IPS-NIHi11 (cell line): ENCODE measurements around the gene FLOT2.
A peak's percentile ranks its signal among the peaks of the same experiment; 100 is the strongest.
"Not testable (repeated sequence)": the region's sequence is repeated elsewhere in the genome, so short reads cannot be mapped to it uniquely, and the experiment has no call there.

Experiments used
- DNase-seq: peaks from one replicate; pipeline ENCODE4 v3.0.0; 2012; ENCODE audit warnings: mixed read lengths, low spot score

Gene FLOT2, protein sequence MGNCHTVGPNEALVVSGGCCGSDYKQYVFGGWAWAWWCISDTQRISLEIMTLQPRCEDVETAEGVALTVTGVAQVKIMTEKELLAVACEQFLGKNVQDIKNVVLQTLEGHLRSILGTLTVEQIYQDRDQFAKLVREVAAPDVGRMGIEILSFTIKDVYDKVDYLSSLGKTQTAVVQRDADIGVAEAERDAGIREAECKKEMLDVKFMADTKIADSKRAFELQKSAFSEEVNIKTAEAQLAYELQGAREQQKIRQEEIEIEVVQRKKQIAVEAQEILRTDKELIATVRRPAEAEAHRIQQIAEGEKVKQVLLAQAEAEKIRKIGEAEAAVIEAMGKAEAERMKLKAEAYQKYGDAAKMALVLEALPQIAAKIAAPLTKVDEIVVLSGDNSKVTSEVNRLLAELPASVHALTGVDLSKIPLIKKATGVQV

DNA sequence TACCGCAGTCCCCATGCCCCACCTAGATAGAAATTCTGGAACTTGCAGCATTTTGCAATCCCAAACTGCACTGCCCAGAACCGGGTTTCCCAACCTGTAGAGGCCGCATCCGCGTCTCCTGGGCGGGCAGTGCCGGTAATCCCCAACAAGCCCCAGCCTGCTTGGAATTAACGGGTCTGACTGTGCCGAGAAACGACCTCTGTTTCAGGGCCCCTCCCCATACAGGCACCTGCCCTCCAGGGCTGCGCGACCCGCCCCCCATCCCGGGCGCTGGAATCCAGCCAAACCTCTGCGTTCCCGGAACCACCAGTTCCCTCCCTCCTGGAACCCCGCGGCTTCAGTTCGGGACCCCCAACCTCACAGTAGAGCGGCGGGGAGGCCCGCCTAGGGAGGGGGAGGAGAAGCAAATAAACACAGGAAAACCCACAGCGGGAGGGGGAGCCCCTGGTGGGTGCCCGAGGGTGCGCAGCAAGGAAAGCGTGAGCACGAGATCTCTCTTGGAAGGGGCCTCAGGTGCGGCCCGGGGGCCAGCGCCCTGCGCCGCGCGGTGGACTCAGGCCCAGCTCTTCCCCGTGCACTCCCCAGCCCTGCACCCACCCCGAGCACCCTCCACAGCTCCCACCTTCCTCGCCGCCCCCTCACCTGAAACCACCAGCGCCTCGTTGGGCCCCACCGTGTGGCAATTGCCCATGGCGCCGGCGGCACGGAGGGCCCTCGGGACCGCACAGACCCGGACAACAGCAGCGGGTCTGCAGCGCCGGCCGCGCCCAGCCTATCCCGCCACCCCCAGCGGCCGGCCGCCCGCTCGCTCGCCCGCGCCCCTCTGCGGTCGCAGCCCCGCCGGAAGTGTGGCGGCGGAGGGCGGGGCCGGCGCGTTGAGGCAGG is at the start of gene FLOT2:
Gene FLOT2 (minus strand): TSS at position 850 of the 885 bp plus-strand sequence. CDS start 159 bp downstream, at position 691.
- DNase-seq = peak; percentile 88

DNA sequence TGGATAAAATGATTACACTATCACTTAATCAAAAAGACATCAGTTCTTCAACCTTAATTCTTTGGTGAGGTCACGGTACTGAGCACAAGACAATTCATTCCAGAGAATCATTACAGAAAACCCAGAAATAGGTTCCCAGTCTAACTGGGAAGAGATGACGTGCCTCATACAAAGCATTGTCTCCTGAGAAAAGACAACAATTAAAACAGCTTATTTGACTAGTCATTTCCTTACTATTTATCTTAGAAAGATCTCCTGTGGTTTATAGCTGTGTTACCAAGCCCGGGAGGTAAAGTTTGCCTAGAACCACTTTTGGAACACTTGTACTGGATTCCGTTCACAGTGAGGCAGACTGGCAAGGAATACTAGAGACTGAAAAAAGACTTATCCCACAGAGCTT is 48.7 kb upstream of the FLOT2 start:
- no peak for DNase-seq

DNA sequence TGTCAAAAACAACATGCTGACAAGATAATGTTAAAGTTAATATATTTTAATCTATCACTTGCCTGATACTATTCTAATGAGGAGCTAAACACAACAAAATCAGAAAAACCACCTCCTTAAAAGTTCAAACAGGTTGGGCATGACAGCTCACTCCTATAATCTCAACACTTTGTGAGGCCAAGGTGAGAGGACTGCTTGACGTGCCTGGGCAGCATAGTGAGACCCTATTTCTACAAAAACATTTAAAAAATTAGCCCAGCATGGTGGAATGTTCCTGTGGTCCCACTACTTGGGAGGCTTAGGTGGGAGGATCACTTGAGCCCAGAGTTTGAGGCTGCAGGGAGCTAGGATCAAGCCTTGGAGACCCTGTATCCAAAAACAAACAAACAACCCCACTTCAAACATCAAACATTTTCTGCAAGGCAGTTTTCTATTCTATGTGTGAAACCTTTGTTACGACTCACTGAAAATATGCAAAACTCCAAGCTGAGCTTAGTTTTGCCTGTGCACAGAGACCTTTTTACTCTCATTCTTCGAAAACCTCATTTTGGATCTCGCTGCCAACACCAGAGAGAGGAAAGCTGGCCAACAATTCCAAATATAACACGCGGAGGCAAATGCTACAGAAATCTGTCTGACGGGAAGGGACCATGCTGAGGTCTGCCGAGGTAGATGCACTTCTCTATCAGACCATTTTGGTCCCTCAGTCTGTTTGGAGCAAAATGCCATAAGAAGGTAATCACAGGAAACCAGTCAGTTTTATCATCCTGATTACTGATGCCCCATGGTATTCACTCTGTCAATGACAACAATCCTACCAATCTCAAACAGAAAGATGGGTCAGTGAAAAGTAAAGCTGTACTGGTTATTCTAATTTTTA is 47.6 kb upstream of the FLOT2 start:
- no peak for DNase-seq

DNA sequence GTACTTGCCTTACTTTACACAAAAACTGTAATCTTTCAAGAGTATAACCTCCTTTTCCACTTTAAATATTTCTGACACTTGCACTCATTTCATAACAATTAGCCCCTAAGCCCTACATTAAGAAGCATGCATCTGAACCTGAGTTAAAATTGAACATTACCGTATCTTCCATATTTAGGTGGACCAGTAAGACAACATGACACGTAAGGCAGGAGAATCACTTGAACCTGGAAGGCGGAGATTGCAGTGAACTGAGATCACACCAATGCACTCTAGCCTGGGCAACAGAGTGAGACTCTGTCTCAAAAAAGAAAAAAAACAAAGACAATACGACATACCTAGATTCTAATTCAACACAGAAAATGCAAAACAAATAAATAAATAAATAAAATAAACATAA is 46.8 kb upstream of the FLOT2 start:
- DNase-seq = no peak

DNA sequence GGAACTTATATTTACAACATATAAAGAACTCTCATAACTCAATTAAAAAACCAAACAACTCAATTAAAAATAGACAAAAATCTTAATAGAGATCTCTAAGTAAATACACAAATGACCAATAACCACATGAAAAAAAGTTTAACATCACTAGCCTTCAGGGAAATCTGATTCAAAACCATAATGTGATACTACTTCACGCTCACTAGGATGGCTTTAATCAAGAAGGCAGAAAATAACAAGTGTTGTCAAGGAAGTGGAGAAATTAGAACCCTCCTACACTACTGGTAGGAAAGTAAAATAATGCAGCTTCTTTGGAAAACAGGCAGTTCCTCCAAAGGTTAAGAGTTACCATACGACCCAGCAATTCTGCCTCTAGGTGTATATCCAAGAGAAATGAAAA is 45.4 kb upstream of the FLOT2 start:
- no peak for DNase-seq

DNA sequence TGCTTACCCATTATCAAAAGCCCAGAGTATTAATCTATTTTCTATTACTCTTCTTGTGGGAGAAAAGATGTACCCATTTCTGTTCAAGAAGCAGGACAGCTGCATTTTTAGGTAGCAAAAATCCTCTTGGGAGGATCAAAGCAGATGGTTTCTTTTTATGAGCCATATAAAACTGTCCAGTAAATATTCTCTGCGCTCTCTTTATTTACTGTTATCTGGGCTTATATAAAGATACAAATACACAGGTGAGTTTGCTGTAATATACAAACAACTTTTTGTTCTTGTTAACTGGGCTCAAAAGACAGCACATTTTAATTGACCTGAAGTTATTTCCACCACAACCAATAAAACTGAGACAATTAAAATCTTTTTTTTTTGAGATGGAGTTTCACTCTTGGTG is 43.7 kb upstream of the FLOT2 start:
- no peak for DNase-seq

DNA sequence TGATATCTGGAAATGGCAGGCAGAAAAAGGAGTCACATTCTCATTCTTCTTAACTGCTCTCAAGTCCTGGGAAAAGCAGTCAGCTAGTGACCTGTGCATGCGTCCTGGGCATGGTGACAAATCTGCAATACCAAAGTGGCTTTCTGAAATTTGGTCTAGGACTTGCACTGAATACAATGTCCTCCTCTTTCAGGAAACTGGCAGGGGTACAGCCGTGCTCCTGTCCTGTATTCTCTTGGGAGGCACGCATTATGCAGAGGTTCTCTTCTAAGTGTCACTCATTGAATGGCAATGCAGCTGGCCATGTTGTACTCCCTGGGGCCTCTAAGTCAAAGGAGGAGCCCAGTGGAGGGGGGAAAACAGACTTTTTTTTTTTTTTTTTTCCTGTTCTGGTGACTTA is 43.1 kb upstream of the FLOT2 start:
- no peak for DNase-seq

DNA sequence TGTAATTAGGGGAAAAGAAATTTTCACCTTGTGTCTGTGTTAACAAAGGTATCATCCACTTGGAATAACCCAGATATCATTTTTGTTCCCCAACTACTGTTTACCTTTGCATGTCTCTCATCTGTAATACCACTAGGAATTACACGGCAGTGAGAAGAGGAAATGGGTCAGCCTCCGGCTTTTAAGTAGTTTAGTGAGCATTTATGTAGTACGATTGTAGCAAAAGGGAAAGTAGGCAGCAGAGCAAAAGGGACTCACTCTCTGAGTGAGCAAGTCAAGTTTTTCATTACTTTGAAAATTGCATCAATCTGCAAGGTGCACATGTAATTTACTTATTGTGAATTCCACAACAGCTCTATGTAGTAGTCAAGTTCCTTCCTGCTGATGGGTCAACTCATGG is 42.6 kb upstream of the FLOT2 start:
- no peak for DNase-seq

DNA sequence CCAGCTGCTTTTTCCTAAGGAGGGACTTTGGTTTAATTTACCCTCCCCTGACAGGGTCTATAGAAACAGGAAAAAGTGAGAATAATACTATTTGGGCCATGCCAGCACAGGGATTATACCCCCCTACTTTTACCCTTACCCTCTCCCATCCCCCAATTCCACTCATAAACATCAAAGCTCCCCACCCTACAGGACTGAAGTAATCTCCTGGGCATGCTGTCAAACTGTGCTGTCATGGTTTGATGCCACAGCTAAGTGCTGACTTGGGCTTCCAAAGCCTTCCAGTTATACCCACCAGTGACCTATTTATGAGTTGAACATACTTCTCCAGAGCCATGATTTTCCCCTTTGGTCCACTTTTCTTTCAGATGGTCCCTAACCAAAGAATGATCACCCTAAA is 41.0 kb upstream of the FLOT2 start:
- DNase-seq = no peak

DNA sequence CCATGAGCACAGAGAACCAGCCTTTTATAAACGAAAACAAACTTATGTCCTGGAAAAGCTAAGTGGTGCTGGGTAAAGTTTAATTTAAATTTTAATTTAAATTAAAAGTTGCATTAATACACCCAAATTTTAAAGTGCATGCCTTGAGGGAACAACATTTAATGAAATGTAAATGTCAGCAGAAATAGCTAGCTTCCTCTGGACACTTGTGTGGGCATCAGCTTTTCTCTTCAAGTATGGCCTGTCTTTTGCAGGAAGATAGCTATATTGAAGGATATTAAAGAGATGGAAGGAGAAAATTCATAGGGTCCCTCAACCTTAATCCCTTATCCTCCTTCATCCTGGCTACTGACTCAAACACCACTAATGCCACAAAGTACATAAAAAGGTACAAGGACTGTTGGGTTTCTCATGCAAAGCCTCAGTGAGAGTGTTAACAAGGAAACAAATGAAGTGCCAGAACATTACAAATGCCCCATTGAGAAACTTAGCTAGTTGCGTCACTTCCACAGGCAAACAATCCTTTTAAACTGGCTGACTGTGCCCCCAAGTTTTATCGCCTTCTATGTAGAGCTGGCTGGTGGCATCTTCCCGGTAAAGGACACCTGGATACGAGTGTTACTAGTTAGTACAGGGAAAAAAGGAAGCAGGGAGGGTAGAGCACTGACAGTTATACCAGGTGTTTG is 39.7 kb upstream of the FLOT2 start:
- DNase-seq = no peak

DNA sequence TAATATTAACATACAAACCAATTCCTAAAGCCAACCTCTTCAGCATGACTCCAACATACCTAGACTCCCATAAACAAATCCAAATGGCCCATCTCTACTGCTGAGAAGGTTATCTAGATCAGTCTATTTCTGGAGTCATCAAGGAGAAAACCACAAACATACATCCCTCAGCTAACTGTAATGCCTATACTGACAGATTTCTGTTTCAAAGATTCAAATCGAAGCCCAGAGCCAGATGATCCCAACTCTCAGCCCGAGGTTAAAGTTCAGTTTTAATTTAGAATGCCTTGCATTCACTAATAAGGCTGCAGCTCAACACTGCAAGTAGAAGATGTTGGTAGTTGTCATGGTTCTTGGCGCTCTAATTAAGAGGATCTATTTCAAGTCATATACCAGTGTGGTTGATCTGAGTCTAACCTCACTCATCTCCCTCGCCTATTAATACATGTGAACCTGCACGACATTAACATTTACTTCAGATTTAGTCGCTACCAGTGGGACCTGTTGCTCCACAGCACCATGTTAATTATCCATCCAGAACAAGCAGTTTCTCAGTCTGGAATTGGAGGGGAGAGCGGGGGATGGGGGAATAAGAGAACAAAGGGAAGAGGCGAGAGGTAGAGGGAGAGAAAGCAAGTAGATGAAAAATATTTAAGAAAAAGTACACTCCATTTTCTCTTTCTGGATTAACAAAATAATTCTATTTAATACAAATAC is 38.4 kb upstream of the FLOT2 start:
- DNase-seq = no peak

DNA sequence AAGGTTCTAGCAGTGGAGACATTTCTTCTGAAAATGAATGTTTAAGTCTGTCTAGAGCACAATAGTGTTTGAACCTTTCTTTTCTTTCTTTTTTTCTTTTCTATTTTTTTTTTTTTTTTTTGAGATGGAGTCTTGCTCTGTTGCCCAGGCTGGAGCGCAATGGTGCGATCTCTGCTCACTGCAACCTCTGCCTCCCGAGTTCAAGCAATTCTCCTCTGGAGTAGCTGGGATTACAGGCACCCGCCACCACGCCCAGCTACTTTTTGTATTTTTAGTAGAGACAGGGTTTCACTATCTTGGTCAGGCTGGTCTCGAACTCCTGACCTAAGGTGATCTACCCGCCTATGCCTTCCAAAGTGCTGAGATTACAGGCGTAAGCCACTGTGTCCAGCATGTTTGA is 37.0 kb upstream of the FLOT2 start:
- not testable (repeated sequence) for DNase-seq

DNA sequence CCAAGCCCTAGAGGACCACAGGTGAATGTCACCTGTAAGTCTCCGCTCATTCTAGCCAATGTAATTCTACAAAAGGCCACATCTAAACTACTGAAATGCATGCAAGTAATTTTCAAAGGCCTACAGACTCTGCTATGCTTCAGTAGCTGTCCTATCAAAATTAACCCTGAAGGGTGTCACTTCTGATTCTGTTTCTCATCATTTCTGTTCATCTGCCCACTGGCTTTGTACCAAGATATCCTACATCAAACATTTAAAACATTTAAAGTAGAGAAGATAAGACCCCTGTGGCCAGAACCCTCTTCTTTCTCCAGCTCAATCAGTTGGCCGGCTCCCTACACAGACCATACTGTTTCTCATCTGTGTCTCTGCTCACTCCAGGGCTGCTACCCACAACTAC is 32.3 kb upstream of the FLOT2 start:
- DNase-seq = no peak

DNA sequence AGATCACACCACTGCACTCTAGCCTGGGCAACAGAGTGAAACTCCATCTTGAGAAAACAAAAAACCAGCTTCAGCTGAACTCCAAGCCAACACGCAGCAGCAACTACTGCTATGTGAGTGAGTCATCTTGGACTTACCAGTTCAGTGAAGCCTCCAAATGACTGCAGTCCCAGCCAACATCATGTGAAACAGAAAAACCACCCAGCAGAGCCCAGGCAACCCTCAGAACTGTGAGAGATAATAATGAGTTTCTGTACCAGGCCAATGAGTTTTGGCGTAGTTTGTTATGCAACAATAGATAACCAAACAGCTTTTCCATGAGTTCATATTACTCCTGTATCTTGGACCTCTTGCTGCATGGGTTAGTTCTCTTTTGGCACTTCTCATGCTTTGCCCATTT is 30.5 kb upstream of the FLOT2 start:
- no peak for DNase-seq

DNA sequence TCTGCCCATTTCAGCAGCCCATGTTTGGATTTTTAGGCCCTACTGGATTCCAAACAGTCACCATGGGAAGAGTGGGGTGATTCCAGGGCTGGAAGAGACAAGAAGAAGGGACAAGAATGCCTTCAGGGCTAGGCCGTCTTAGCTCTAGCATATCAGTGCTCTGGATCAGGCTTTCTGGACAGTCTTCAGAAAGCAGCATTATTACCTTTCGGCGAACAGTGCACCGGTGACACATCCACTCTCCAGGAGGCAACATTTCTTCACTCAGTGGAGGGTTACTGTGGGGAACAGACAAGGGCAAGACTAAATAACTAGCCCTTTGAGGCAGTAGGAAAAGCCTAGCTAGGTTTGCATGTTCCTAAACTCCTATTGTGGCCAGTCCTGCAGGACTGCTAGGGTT is 29.3 kb upstream of the FLOT2 start:
- DNase-seq = no peak

DNA sequence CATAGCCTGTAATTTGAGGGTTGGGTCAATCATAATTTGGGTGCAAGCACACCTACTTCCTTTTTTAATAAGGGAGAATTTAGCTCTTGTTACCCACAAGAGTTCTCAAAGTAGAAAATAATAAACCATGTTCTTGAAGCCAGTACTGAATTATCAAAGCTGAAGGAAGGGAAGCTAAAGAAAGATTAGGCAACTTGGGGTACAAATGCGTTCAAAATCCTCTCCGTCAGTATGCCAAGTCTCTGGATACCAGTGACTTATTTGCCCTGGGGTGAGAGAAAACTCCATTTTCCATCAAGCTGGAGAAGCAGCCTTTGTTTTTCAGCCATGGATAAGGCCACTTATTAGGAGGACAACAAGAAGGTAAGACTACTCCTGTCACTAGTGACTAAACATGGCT is 28.8 kb upstream of the FLOT2 start:
- no peak for DNase-seq

DNA sequence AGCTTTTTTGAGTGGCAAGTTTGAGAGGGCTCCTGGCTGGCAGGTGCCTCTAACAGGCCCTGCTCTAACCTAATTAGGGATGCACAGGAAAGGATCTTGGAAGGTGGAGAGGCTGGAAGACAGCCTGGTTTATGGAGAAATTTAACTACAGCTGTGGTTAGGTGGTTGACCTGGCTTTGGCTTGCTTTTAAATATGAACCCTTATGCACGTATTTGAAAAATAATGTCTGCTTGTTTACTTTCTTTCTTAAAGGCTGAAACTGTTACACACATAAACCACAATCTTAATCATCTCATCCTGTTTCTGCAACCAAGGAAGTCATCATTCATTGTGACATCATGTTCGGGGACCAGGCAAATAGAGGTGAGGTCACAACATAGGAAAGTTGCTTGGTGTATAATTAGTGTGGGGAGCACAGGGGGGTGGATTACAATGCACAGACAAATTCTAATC is 28.4 kb upstream of the FLOT2 start:
- DNase-seq = no peak

DNA sequence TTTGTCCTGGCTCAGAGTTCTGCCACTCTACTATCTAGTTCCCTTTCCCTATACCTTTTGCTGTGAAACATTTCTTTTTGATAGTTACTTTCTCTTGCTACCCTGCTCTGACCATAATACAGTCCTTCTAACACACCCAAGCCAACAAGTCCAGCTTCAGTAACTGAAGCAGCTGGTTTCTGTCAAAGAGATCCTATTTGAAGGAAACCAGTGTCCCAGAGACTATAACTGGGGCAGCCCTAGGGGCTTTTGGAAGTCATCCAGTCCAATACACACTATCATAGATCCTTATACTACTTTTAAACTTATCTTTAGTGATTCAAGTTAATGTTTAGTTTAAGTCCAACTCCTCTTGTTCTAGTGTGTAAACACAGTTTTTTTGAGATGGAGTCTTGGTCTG is 22.7 kb upstream of the FLOT2 start:
- DNase-seq = no peak

DNA sequence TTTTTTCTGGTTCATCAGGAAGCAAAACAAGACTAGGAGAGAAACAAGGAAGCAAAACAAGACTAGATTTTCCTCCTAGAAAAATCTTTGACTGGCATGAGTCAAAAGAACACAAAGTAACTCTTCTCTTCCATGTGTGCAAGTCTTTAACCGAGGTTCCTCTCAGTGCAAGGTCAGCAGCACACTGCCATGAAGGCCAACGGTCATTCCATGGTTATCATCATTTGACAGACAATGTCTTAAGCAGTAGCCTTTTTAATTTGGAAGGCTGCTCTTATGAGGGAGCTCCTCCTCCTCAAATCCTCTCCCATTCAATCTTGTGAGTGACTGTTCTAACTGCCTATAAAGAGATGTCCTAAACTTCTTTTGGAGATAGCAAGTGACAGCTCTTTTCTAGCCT is 20.8 kb upstream of the FLOT2 start:
- no peak for DNase-seq

DNA sequence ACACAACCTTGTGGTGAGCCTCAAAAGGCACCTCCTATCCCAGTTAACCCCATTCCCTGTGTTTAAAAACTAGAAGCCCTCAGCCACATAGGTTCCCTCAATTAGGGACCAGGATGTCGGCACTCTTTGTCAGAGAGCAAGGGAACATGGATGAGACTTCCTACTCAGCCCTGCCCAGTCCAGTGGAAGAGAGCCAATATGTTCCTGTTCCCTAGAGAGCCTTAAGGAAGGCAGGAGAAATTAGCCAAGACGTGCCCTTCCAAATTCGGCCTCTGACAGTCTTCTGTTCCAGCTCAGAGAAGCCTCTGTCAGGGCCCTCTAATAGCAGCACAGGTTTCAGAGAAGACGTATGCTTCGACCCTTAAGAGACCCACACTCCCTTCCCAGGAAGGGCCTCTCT is 19.9 kb upstream of the FLOT2 start:
- DNase-seq = no peak

DNA sequence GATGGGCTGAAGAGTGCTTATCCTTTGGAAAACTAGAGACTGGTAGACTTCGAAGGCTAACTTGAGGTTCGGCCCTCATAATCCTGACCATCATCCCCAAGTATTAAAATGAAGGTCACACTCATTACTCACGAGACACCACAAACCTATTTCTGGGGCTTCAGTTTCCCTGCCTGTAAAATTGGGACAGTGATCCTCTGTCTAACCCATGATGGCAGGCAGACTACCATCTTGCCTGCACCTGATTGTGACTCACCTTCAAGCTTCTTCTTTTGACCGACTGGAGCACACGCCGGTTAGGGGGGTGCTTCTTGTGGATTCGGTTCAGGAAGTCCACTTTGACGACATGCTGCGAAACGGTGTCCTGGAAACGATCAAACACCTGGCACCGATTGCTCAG is 19.5 kb upstream of the FLOT2 start:
- DNase-seq = no peak
